NCI-H446 treated with DMSO at 0.1 percent for 48 hours (cell line): ENCODE data around the gene RAC2.
"Not testable (repeated sequence)": the region's sequence is repeated elsewhere in the genome, so short reads cannot be mapped to it uniquely, and the experiment has no call there.

Source experiments
- DNase-seq: peaks from one replicate; lab custom pipeline; 2025; lab: John Stamatoyannopoulos, UW

RAC2 gene

GRCh38 chr22:37255558-37256006 is 11.5 kb upstream of the RAC2 start:
- DNase-seq = no peak

- no peak for DNase-seq
Observed at GRCh38 chr22:37254867-37255233, 10.8 kb upstream of the RAC2 start.

- no peak for DNase-seq
Observed at GRCh38 chr22:37254209-37254866, 10.3 kb upstream of the RAC2 start.

GRCh38 chr22:37253126-37253660 is 9.1 kb upstream of the RAC2 start:
- DNase-seq = no peak

- not testable (repeated sequence) for DNase-seq
Observed at GRCh38 chr22:37251836-37252235, 7.8 kb upstream of the RAC2 start.

- no peak for DNase-seq
Observed at GRCh38 chr22:37249986-37250385, 5.9 kb upstream of the RAC2 start.

- no peak for DNase-seq
Observed at GRCh38 chr22:37248251-37248650, 4.2 kb upstream of the RAC2 start.

GRCh38 chr22:37245740-37246139 is 1.7 kb upstream of the RAC2 start:
- no peak for DNase-seq

GRCh38 chr22:37244922-37245722 is 1.1 kb upstream of the RAC2 start:
- no peak for DNase-seq

- no peak for DNase-seq
Observed at GRCh38 chr22:37243402-37244113, 511 bp downstream of the RAC2 start.

- DNase-seq = no peak
Observed at GRCh38 chr22:37242395-37242918, 1.6 kb downstream of the RAC2 start.

GRCh38 chr22:37241351-37242142 is 2.5 kb downstream of the RAC2 start:
- no peak for DNase-seq

- no peak for DNase-seq
Observed at GRCh38 chr22:37240941-37241320, 3.1 kb downstream of the RAC2 start.

GRCh38 chr22:37240240-37240940 is 3.7 kb downstream of the RAC2 start:
- DNase-seq = no peak

- no peak for DNase-seq
Observed at GRCh38 chr22:37239336-37240239, 4.5 kb downstream of the RAC2 start.

- no peak for DNase-seq
Observed at GRCh38 chr22:37237371-37238268, 6.4 kb downstream of the RAC2 start.

- DNase-seq = no peak
Observed at GRCh38 chr22:37235897-37236607, 8.0 kb downstream of the RAC2 start.
